22Rv1 (cell line): Measurements from ENCODE around the gene KRTAP27-1.

Experiments
- H3K27ac ChIP-seq: fragments of 450-650 bp; 2 replicates; pipeline ENCODE4 v1.5.1; 2017
- CTCF ChIP-seq: fragments of 450-650 bp; IDR thresholded peaks from 2 replicates; pipeline ENCODE4 v1.5.1; 2017; ENCODE audit warnings: mild to moderate bottlenecking
- ZFX ChIP-seq: fragments of 450-650 bp; IDR thresholded peaks from 2 replicates; pipeline ENCODE4 v1.6.1; 2017; ENCODE audit warnings: antibody characterized with exemption, borderline replicate concordance

KRTAP27-1 gene

GRCh38 chr21:30337276-30337744, at the start of gene KRTAP27-1:
Gene KRTAP27-1 (minus strand): TSS chr21:30337694. CDS start chr21:30337668, 26 bp downstream.
- TF ChIP-seq CTCF (no peak), ZFX (no peak)
- H3K27ac ChIP-seq, result no peak within 1 kb of the TSS

- no peak overlapping the region for H3K27ac ChIP-seq
- TF ChIP-seq CTCF (no peak), ZFX (no peak)
Observed at GRCh38 chr21:30382201-30382600, 44.7 kb upstream of the KRTAP27-1 start.

- no peak for TF ChIP-seq ZFX
- no peak for TF ChIP-seq CTCF
- no peak within 1 kb of the TSS for H3K27ac ChIP-seq
Observed at GRCh38 chr21:30372139-30372770, 34.8 kb upstream of the KRTAP27-1 start, which contains the start of gene KRTAP13-2. Gene KRTAP13-2 (minus strand): TSS chr21:30372271. CDS start chr21:30372213, 58 bp downstream.

- no peak overlapping the region for H3K27ac ChIP-seq
- TF ChIP-seq CTCF (no peak), ZFX (no peak)
Observed at GRCh38 chr21:30355906-30356305, 18.4 kb upstream of the KRTAP27-1 start.

- H3K27ac ChIP-seq, result no peak overlapping the region
- TF ChIP-seq CTCF, result no peak
- TF ChIP-seq ZFX, result no peak
Observed at GRCh38 chr21:30354308-30355005, 17.0 kb upstream of the KRTAP27-1 start.

GRCh38 chr21:30351534-30351933, 14.0 kb upstream of the KRTAP27-1 start:
- no peak overlapping the region for H3K27ac ChIP-seq
- no peak for TF ChIP-seq CTCF
- no peak for TF ChIP-seq ZFX

GRCh38 chr21:30349572-30349971, 12.1 kb upstream of the KRTAP27-1 start:
- TF ChIP-seq CTCF, result no peak
- TF ChIP-seq ZFX, result no peak

More at GRCh38 chr21:30349572-30349971, 12.1 kb upstream of the KRTAP27-1 start:
- no peak overlapping the region for H3K27ac ChIP-seq
